Spleen (tissue), 11 donors: ENCODE measurements around the gene LRP10. TPM values are rescaled to one million over a fixed set of nuclear protein-coding genes. Genes with fewer than 3 reads are reported as not detected.
A peak's percentile ranks its signal among the peaks of the same experiment; 100 is the strongest.

Source experiments
- DNase-seq: peaks from one replicate; pipeline ENCODE4 v3.0.0-alpha.2; 2020
- H3K27ac ChIP-seq, 8 donors: fragments of 200-600 bp; sonication (generic) in 7 of 8; 1 replicate in 4 of 8; 2 replicates in 4 of 8; pipeline versions ENCODE4 v1.5.0 to v1.8.0; 2016 to 2021; ENCODE audit warnings: inconsistent platforms in 4 of 8, mild to moderate bottlenecking in 4 of 8, moderate library complexity in 1 of 8
- H3K27me3 ChIP-seq, 7 donors: fragments of 200-600 bp; sonication (generic) in 6 of 7; replicated peaks in 1 of 7; 1 replicate in 4 of 7; 2 replicates in 3 of 7; pipeline versions ENCODE4 v1.5.0 to v1.8.0; 2016 to 2021; ENCODE audit warnings: inconsistent platforms in 3 of 7, mild to moderate bottlenecking in 1 of 7
- H3K36me3 ChIP-seq, 6 donors: fragments of 200-600 bp; sonication (generic) in 5 of 6; 1 replicate in 4 of 6; 2 replicates in 2 of 6; pipeline versions ENCODE4 v1.5.0 to v1.8.0; 2016 to 2021; ENCODE audit warnings: inconsistent platforms in 2 of 6
- H3K4me1 ChIP-seq, 6 donors: fragments of 200-600 bp; sonication (generic) in 5 of 6; 1 replicate in 3 of 6; 2 replicates in 3 of 6; pipeline versions ENCODE4 v1.5.0 to v1.8.0; 2016 to 2021; ENCODE audit warnings: inconsistent platforms in 3 of 6
- H3K4me3 ChIP-seq, 8 donors: fragments of 200-600 bp; sonication (generic) in 7 of 8; 1 replicate in 4 of 8; 2 replicates in 4 of 8; pipeline versions ENCODE4 v1.5.0 to v1.8.0; 2016 to 2021; ENCODE audit warnings: inconsistent platforms in 4 of 8, mild to moderate bottlenecking in 4 of 8, moderate library complexity in 2 of 8
- H3K9me3 ChIP-seq, 8 donors: fragments of 200-600 bp; sonication (generic) in 7 of 8; 1 replicate in 4 of 8; 2 replicates in 4 of 8; pipeline versions ENCODE4 v1.5.0 to v1.8.0; 2016 to 2021; ENCODE audit warnings: inconsistent platforms in 4 of 8
- CTCF ChIP-seq, 11 experiments: fragments of 200-600 bp in 7 of 11; fragments of 450-650 bp in 4 of 11; sonication (generic) in 4 of 11; IDR thresholded peaks in 8 of 11; conservative IDR thresholded peaks in 3 of 11; 1 replicate in 7 of 11; 2 replicates in 4 of 11; pipeline versions ENCODE4 v1.4.0 to v1.8.0; 2016 to 2021; ENCODE audit warnings: antibody characterized with exemption in 11 of 11, inconsistent platforms in 4 of 11, mild to moderate bottlenecking in 1 of 11
- POLR2A ChIP-seq, 3 donors: fragments of 450-650 bp; IDR thresholded peaks; one replicate each; pipeline ENCODE4 v1.5.1; 2017; ENCODE audit warnings: antibody characterized with exemption in 3 of 3, mild to moderate bottlenecking in 1 of 3
- POLR2AphosphoS5 ChIP-seq, 3 donors: sonication (generic); formaldehyde crosslinking; IDR thresholded peaks; one replicate each; pipeline ENCODE4 v1.5.1; 2017; ENCODE audit warnings: antibody characterized with exemption in 3 of 3
- WGBS, 5 donors: extraction: QIAGEN DNeasy Blood & Tissue Kit in 3 of 5; methylation state at CpG; one replicate each; pipeline versions ENCODE4 v1.1.5 to v1.1.7; 2013 to 2018; 5-methylcytosine and 5-hydroxymethylcytosine counted together
- intact Hi-C: fragments of 100-400 bp; cut with DNase I; formaldehyde crosslinking; loops from one replicate; pipeline ENCODE4 v1.15.0; 2023; ENCODE audit warnings: low total_unique reads
- polyA plus RNA-seq, 3 donors: library from polyadenylated mRNA; stranded (reverse); fragments of 200-250 nt; gene quantifications; one replicate each; pipeline ENCODE4 v1.2.1, GENCODE V29; 2013
- total RNA-seq, 7 donors: library from RNA; depleted of rRNA in 3 of 7; stranded (reverse); fragments of >200 nt in 3 of 7; fragmentation: NEBNext Ultra II Directional in 4 of 7; extraction: Animal tissue kit (Norgen Biotek cat#: 25700) in 4 of 7; gene quantifications; one replicate each; pipeline versions ENCODE4 v1.1.0 to v1.2.1, GENCODE V29; 2016 to 2021
- donor health status: healthy with polysubstance abuse.
- donor health status: DM: no; HTN: no; CAD: no; lungs with moderate emphysema.
- donor health status: DM: no; HTN: no; CAD: no.
- donor health status: Bipolar disorder and iron deficiency.
- donor health status: healthy.
- donor health status: DM: no; HTN: no; CAD: no.
- donor health status: DM: yes; HTN: yes; CAD: no.

LRP10 gene
- total and polyA plus RNA-seq, 10 donors, result 7.9 to 205 (median 105) TPM

GRCh38 chr14:22842211-22843122 lies 29.1 kb upstream of the LRP10 start:
- H3K4me1 ChIP-seq, result peaks cover 0 to 80% (median 43%) of the 10 kb centered on the region in 6 donors
- 86 to 94% (median 91%) methylated on average over 28 of the region's 28 CpGs for WGBS, 5 donors

GRCh38 chr14:22843123-22843925 lies 28.2 kb upstream of the LRP10 start:
- H3K4me1 ChIP-seq, result peaks cover 3 to 80% (median 44%) of the 10 kb centered on the region in 6 donors
- H3K36me3 ChIP-seq, result peaks cover 0 to 64% (median 29%) of the 10 kb centered on the region in 6 donors
- 80 to 88% (median 85%) methylated on average over 20 to 21 of the region's 21 CpGs for WGBS, 5 donors
- DNase-seq, result peak; percentile 17
- H3K27me3 ChIP-seq, result peaks cover 0 to 20% (median 0%) of the 10 kb centered on the region in 7 donors
- H3K4me3 ChIP-seq, result no peak overlapping the region
- no peak overlapping the region for H3K27ac ChIP-seq
- intact Hi-C loops, result no loop called here
- TF ChIP-seq POLR2AphosphoS5 (IDR thresholded peaks at IDR 0.05) (peak in 1 of 3 donors; percentile 9), CTCF (IDR thresholded peaks at IDR 0.05 in 8 of 11, conservative IDR thresholded peaks at IDR 0.05 in 3 of 11) (no peak), POLR2A (IDR thresholded peaks at IDR 0.05) (no peak)
- no peaks in the 10 kb centered on the region for H3K9me3 ChIP-seq

More at GRCh38 chr14:22842211-22843122, 29.1 kb upstream of the LRP10 start:
- TF ChIP-seq POLR2AphosphoS5 (IDR thresholded peaks at IDR 0.05) (peak in 2 of 3 donors; percentile 20 to 43), POLR2A (IDR thresholded peaks at IDR 0.05) (no peak)
- no peak for DNase-seq
- peaks cover 0 to 64% (median 29%) of the 10 kb centered on the region in 6 donors for H3K36me3 ChIP-seq
- H3K9me3 ChIP-seq, result no peaks in the 10 kb centered on the region
- intact Hi-C loops, result no loop called here
- H3K4me3 ChIP-seq, result no peak overlapping the region
- H3K27ac ChIP-seq, result peak overlapping the region in 1 of 8 donors; percentile 8
- H3K27me3 ChIP-seq, result peaks cover 0 to 22% (median 0%) of the 10 kb centered on the region in 7 donors

GRCh38 chr14:22844221-22845102 lies 27.1 kb upstream of the LRP10 start:
- H3K9me3 ChIP-seq, result no peaks in the 10 kb centered on the region
- TF ChIP-seq CTCF (IDR thresholded peaks at IDR 0.05 in 8 of 11, conservative IDR thresholded peaks at IDR 0.05 in 3 of 11) (no peak), POLR2A (IDR thresholded peaks at IDR 0.05) (no peak), POLR2AphosphoS5 (IDR thresholded peaks at IDR 0.05) (peak in 1 of 3 donors; percentile 14)
- peaks cover 3 to 80% (median 45%) of the 10 kb centered on the region in 6 donors for H3K4me1 ChIP-seq
- peak overlapping the region in 2 of 8 donors; percentile 11 to 75 for H3K27ac ChIP-seq
- no peak overlapping the region for H3K4me3 ChIP-seq
- WGBS, 5 donors, result 81 to 94% (median 89%) methylated on average over 20 to 22 of the region's 22 CpGs
- DNase-seq, result peak; percentile 56
- intact Hi-C loops, result no loop called here
- peaks cover 0 to 14% (median 0%) of the 10 kb centered on the region in 7 donors for H3K27me3 ChIP-seq
- H3K36me3 ChIP-seq, result peaks cover 0 to 64% (median 29%) of the 10 kb centered on the region in 6 donors

DNA sequence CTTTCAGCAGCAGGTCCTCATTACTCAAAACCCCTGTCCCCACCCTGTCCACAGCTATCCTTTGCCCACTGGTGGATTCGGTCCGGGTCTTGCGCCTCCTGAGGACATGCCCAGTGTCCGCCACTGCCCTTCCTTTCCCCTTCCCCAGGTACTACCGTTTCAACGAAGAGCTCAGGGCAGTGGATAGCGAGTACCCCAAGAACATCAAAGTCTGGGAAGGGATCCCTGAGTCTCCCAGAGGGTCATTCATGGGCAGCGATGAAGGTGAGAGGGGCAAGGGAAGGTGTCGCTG lies 26.5 kb upstream of the LRP10 start:
- no peaks in the 10 kb centered on the region for H3K9me3 ChIP-seq
- H3K27me3 ChIP-seq, result peaks cover 0 to 14% (median 0%) of the 10 kb centered on the region in 7 donors
- H3K27ac ChIP-seq, result peak overlapping the region in 2 of 8 donors; percentile 11 to 75
- no peak for TF ChIP-seq POLR2A (IDR thresholded peaks at IDR 0.05)
- TF ChIP-seq POLR2AphosphoS5 (IDR thresholded peaks at IDR 0.05), result no peak
- no peak for TF ChIP-seq CTCF (IDR thresholded peaks at IDR 0.05 in 8 of 11, conservative IDR thresholded peaks at IDR 0.05 in 3 of 11)
- no peak for DNase-seq
- WGBS, 5 donors, result 85 to 97% (median 92%) methylated on average over 9 of the region's 9 CpGs
- intact Hi-C loops, result no loop called here
- H3K4me1 ChIP-seq, result peaks cover 3 to 80% (median 46%) of the 10 kb centered on the region in 6 donors
- peaks cover 0 to 64% (median 29%) of the 10 kb centered on the region in 6 donors for H3K36me3 ChIP-seq
- H3K4me3 ChIP-seq, result no peak overlapping the region
